Astrocyte of the spinal cord (primary cell): Measurements from ENCODE around the gene TAF6L.

Experiments used
- DNase-seq: peaks from one replicate; pipeline ENCODE4 v3.0.0; 2011; ENCODE audit warnings: low read depth, low spot score
- H3K4me3 ChIP-seq: 2 replicates; pipeline ENCODE4 v1.5.1; 2011; ENCODE audit warnings: low read depth, mild to moderate bottlenecking, low read length, moderate library complexity
- in situ Hi-C: cut with HindIII; loops from 2 replicates; pipeline ENCODE4 v1.10.0; 2017; ENCODE audit warnings: low sequenced_read_pairs
- TF ChIP-seq, protein P1 (sequence below): IDR thresholded peaks from 2 replicates; pipeline ENCODE4 v1.5.1; 2012; ENCODE audit warnings: low read depth, mild to moderate bottlenecking, low read length, inconsistent platforms

Gene TAF6L

DNA sequence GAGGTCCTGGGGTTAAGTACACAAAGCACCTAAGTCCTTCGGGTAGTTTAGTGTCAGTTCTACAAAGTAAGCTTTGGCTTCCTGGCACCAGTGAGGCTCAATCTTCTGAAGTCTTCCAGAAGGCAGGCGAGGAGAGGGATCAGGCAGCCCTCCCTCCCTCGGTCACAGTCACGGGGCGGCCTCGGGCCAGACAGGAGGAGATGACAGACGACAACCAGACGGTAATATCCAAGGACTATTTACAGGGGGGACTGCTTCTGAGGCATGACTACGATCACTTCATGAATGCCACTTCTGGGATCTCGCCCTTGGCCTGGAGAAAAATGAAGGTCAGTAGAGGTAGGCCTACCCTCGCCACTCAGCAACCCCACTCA lies 21.0 kb downstream of the TAF6L start:
- in situ Hi-C loops = no loop called here
- no peak overlapping the region for H3K4me3 ChIP-seq
- TF ChIP-seq, protein P1, sequence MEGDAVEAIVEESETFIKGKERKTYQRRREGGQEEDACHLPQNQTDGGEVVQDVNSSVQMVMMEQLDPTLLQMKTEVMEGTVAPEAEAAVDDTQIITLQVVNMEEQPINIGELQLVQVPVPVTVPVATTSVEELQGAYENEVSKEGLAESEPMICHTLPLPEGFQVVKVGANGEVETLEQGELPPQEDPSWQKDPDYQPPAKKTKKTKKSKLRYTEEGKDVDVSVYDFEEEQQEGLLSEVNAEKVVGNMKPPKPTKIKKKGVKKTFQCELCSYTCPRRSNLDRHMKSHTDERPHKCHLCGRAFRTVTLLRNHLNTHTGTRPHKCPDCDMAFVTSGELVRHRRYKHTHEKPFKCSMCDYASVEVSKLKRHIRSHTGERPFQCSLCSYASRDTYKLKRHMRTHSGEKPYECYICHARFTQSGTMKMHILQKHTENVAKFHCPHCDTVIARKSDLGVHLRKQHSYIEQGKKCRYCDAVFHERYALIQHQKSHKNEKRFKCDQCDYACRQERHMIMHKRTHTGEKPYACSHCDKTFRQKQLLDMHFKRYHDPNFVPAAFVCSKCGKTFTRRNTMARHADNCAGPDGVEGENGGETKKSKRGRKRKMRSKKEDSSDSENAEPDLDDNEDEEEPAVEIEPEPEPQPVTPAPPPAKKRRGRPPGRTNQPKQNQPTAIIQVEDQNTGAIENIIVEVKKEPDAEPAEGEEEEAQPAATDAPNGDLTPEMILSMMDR = no peak
- no peak for DNase-seq

DNA sequence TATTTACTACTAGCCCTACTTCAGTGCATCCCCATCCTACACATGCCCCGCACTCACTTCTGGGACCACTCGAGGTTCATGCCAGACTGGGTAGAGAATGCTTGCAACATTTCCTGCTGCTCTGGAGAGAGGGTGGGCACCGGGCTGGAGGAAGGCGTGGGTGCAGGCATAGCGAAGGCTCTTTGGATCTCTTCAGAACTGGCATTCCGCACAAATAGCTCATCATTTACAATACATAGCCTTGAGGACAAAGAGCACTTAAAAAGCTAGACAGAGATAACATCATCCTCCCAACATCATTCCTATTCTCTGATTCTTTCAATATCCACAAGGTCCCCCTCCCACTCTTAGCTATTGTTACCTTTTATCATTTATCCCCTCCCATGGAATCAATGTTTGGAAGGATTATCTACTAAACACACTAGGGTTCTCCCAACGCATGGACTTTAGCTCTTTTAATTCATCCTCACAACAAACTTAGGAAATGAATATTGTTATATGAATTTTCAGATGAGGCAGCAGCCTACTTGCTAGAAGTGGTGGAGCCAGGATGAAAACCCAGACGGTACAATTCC lies 23.1 kb downstream of the TAF6L start:
- no peak for DNase-seq
- no peak overlapping the region for H3K4me3 ChIP-seq
- TF ChIP-seq, protein P1 = no peak
- in situ Hi-C loops = no loop called here

DNA sequence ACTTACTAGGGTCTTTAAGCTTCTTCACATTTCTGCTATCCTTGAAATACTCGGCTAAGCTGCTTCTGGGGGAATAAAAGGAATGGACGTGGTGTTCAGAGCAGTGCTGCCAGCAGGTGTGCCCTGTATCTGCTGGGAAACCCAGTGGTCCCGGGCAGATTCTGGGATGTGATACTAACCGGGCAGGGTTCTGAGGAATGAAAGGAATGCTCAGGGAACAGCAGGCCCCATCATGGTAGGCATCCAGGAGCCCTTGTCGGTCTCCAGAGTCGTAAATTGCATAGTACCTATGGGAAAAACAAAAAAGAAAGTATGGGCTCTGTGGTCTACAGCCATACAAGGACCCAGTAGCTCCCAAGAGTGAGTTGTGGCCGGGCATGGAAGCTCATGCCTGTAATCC lies 25.1 kb downstream of the TAF6L start:
- in situ Hi-C loops = no loop called here
- no peak for DNase-seq
- TF ChIP-seq, protein P1 = no peak
- no peak overlapping the region for H3K4me3 ChIP-seq

- in situ Hi-C loops = no loop called here
- TF ChIP-seq, protein P1 = no peak
- no peak overlapping the region for H3K4me3 ChIP-seq
- no peak for DNase-seq
Observed at GRCh38 chr11:62799486-62799885, 28.3 kb downstream of the TAF6L start.

GRCh38 chr11:62801071-62801470 lies 29.9 kb downstream of the TAF6L start:
- no peak for DNase-seq
- TF ChIP-seq, protein P1 = no peak
- in situ Hi-C loops = no loop called here
- H3K4me3 ChIP-seq = no peak overlapping the region

- in situ Hi-C loops = no loop called here
- TF ChIP-seq, protein P1 = no peak
- H3K4me3 ChIP-seq = peak overlapping the region; percentile 94
- peak; percentile 51 for DNase-seq
Observed at GRCh38 chr11:62804310-62805075, 33.3 kb downstream of the TAF6L start.
